Erythroblast (primary cell): Measurements from ENCODE around the gene RGL4.

Source experiments
- GATA1 ChIP-seq: IDR thresholded peaks from 2 replicates; pipeline ENCODE4 v1.6.1; 2011; ENCODE audit warnings: low read depth, mild to moderate bottlenecking, control low read depth, low read length, moderate library complexity
- POLR2A ChIP-seq: IDR thresholded peaks from 2 replicates; pipeline ENCODE4 v1.6.1; 2011; ENCODE audit warnings: mild to moderate bottlenecking, low read length

DNA sequence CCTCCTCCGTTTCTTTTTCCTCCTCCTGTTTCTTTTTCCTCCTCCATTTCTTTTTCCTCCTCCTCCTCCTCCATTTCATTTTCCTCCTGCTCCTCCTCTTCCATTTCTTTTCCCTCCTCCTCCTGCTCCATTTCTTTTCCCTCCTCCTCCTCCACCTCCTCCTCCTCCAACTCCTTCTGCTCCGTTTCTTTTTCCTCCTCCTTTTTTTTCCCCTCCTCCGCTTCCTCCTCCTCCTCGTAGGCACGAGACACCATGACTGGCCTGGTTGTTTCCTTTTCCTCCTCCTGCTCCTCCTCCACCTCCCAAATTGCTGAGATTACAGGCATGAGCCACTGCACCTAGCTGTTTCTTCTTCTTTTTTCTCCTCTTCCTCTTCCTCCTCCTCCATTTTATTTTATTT, 33.1 kb upstream of the RGL4 start:
- TF ChIP-seq POLR2A (no peak), GATA1 (no peak)
